ENCODE data around the gene PAQR9.

- TF ChIP-seq CTCF (IDR thresholded peaks at IDR 0.05) (no peak), EZH2 (IDR thresholded peaks at IDR 0.05; ENCODE audit: borderline replicate concordance, insufficient read depth, low read depth, low read length, poor library complexity, severe bottlenecking) (no peak)
Observed at GRCh38 chr3:142972092-142972753, 8.7 kb upstream of the PAQR9 start.

Data from B cell (primary cell).